ENCODE results near the gene TNFRSF25.

Gene TNFRSF25

GRCh38 chr1:6414443-6414844 lies 51.5 kb downstream of the TNFRSF25 start:
- peak; percentile 43 to 62 for DNase-seq

- no peak for DNase-seq
Observed at GRCh38 chr1:6412896-6413295, 53.1 kb downstream of the TNFRSF25 start.
